HG03135 (cell line): ENCODE measurements around the gene C11orf54.

Experiments
- ATAC-seq: cut with Tn5 transposase; IDR thresholded peaks from one replicate; pipeline ENCODE4 v1.9.1; 2021; ENCODE audit warnings: mild to moderate bottlenecking, moderate library complexity; ENCODE audit not compliant: unreplicated experiment

Gene C11orf54

GRCh38 chr11:93741094-93741881 lies at the start of gene C11orf54, which contains the start of gene TAF1D:
Gene C11orf54 (plus strand): TSS chr11:93741672. CDS start chr11:93747394, 5,722 bp downstream.
Gene TAF1D (minus strand): TSS chr11:93741495. CDS start chr11:93739304, 2,191 bp downstream.
- peak; percentile 91 for ATAC-seq

GRCh38 chr11:93694109-93694508 lies 47.4 kb upstream of the C11orf54 start:
- no peak for ATAC-seq

GRCh38 chr11:93694557-93694956 lies 46.9 kb upstream of the C11orf54 start:
- no peak for ATAC-seq

- no peak for ATAC-seq
Observed at GRCh38 chr11:93697611-93698010, 43.9 kb upstream of the C11orf54 start.

GRCh38 chr11:93700830-93701229 lies 40.6 kb upstream of the C11orf54 start:
- no peak for ATAC-seq

- no peak for ATAC-seq
Observed at GRCh38 chr11:93704237-93704636, 37.2 kb upstream of the C11orf54 start.

GRCh38 chr11:93710239-93710638 lies 31.2 kb upstream of the C11orf54 start:
- ATAC-seq, result no peak

- no peak for ATAC-seq
Observed at GRCh38 chr11:93712678-93713077, 28.8 kb upstream of the C11orf54 start.

- no peak for ATAC-seq
Observed at GRCh38 chr11:93715797-93716396, 25.6 kb upstream of the C11orf54 start.

- ATAC-seq, result no peak
Observed at GRCh38 chr11:93717501-93717900, 24.0 kb upstream of the C11orf54 start.

- ATAC-seq, result peak; percentile 79
Observed at GRCh38 chr11:93718057-93718563, 23.4 kb upstream of the C11orf54 start.

GRCh38 chr11:93719310-93719709 lies 22.2 kb upstream of the C11orf54 start:
- ATAC-seq, result no peak

GRCh38 chr11:93720522-93720921 lies 20.9 kb upstream of the C11orf54 start:
- ATAC-seq, result no peak

GRCh38 chr11:93724089-93724488 lies 17.4 kb upstream of the C11orf54 start:
- ATAC-seq, result no peak

GRCh38 chr11:93727985-93728791 lies 13.3 kb upstream of the C11orf54 start:
- no peak for ATAC-seq

GRCh38 chr11:93728792-93729128 lies 12.7 kb upstream of the C11orf54 start:
- ATAC-seq, result no peak

GRCh38 chr11:93729129-93729616 lies 12.3 kb upstream of the C11orf54 start:
- no peak for ATAC-seq

GRCh38 chr11:93730108-93731107 lies 11.1 kb upstream of the C11orf54 start:
- ATAC-seq, result no peak

- no peak for ATAC-seq
Observed at GRCh38 chr11:93732237-93732892, 9.1 kb upstream of the C11orf54 start.
